Tibial artery (tissue), 4 donors: ENCODE data around the gene TXNIP.

Experiments used
- DNase-seq, 2 donors: peaks; one replicate each; pipeline ENCODE4 v3.0.0-alpha.2; 2019
- H3K27ac ChIP-seq, 2 donors: fragments of 200-600 bp; sonication (generic) in 1 of 2; 1 replicate in 1 of 2; 2 replicates in 1 of 2; pipeline ENCODE4 v1.5.1; 2018 to 2019; ENCODE audit warnings: mild to moderate bottlenecking in 1 of 2
- H3K27me3 ChIP-seq, 2 donors: fragments of 200-600 bp; sonication (generic) in 1 of 2; one replicate each; pipeline versions ENCODE4 v1.5.1 to v1.6.0; 2016 to 2019
- H3K36me3 ChIP-seq, 3 donors: fragments of 200-600 bp; sonication (generic) in 2 of 3; one replicate each; pipeline ENCODE4 v1.5.1; 2016 to 2019; ENCODE audit warnings: mild to moderate bottlenecking in 2 of 3
- H3K4me1 ChIP-seq, 4 donors: fragments of 200-600 bp; sonication (generic) in 2 of 4; 1 replicate in 3 of 4; 2 replicates in 1 of 4; pipeline ENCODE4 v1.5.1; 2016 to 2019
- H3K4me3 ChIP-seq, 2 donors: fragments of 200-600 bp; sonication (generic) in 1 of 2; 1 replicate in 1 of 2; 2 replicates in 1 of 2; pipeline ENCODE4 v1.5.1; 2018 to 2019; ENCODE audit warnings: mild to moderate bottlenecking in 2 of 2
- H3K9me3 ChIP-seq, 3 donors: fragments of 200-600 bp; sonication (generic) in 1 of 3; one replicate each; pipeline ENCODE4 v1.5.1; 2016 to 2019
- CTCF ChIP-seq, 2 experiments: fragments of 200-600 bp in 1 of 2; fragments of 450-650 bp in 1 of 2; IDR thresholded peaks; one replicate each; pipeline ENCODE4 v1.5.1; 2017 to 2019; ENCODE audit warnings: antibody characterized with exemption in 2 of 2, mild to moderate bottlenecking in 1 of 2, moderate library complexity in 1 of 2
- intact Hi-C: fragments of 100-400 bp; cut with DNase I; formaldehyde crosslinking; loops from one replicate; pipeline ENCODE4 v1.15.0; 2023; ENCODE audit warnings: low total_unique reads

The TXNIP gene

DNA sequence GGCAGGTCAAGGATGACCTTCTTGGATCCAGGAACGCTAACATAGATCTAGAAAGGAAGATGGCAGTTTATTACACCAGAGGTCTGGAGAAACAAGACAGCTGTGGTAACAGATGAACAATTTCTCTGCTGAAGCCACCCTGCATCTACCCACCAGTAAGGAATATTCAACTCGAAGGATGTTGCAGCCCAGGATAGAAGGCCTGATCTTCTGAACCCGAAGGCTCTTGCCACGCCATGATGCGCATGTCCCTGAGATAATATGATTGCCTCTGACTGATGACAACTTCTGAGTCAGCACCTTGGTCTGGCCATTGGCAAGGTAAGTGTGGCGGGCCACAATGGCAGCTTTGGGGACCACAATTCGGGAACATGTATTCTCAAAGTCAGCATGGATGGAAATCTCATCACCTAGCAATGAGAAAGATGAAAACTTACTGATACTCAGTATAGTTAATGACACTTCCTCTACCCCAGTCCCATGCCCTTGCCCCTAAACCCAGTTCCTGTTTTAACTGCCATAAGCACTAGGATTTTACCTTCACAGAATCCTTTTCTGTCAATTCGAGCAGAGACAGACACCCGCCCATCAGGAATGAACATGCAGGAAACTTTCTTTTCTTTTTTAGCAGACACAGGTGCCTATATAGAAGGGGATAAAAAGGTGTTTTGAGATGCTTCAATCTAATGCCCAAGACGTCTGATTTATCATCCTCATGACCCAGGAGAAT is 1.8 kb downstream of the TXNIP start:
- Histone ChIP-seq H3K27me3 (no peaks in the 10 kb centered on the region), H3K9me3 (no peaks in the 10 kb centered on the region), H3K27ac (peak overlapping the region; percentile 85 to 90), H3K36me3 (peaks cover 31 to 38% (median 36%) of the 10 kb centered on the region in 3 donors), H3K4me1 (peaks cover 0 to 59% (median 44%) of the 10 kb centered on the region in 4 donors), H3K4me3 (peak overlapping the region; percentile 68 to 77)
- DNase-seq: peak; percentile 15 to 67
- no peak for TF ChIP-seq CTCF (IDR thresholded peaks at IDR 0.05)
- intact Hi-C loops: no loop called here

DNA sequence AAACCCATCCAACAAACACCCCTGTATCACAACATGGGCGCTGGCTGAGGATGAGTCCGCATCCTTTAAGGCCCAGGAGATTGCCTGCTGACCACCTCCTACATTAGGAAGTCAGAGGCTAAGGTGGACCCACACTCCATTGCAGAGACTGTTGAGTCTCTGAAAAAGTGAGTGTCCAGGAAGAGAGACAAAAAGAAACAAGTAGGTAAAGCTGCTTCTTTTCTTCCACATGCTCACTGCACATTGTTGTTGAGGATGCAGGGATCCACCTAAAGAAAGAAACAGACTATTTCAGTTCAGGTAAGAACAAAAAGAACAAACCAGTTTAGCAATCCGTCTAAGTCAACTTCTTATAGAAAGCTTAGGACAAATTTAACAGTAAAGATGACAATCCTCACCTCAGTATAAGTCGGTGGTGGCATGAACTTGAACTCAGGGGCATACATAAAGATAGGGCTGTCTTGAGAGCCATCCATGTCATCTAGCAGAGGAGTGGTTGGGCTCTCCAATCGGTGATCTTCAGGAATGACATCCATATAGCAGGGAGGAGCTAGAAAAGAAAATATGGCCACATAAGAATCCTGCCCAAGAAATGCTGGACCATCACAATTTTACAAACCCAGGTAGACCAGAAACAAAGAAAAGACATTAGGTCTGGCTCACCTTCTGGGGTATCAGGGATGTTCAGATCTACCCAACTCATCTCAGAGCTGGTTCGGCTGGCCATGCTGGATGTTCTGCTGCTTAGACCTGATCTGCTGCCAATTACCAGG is 2.6 kb downstream of the TXNIP start:
- peak overlapping the region; percentile 85 to 90 for H3K27ac ChIP-seq
- no peaks in the 10 kb centered on the region for H3K27me3 ChIP-seq
- H3K36me3 ChIP-seq: peaks cover 31 to 38% (median 36%) of the 10 kb centered on the region in 3 donors
- peaks cover 0 to 52% (median 36%) of the 10 kb centered on the region in 4 donors for H3K4me1 ChIP-seq
- no peaks in the 10 kb centered on the region for H3K9me3 ChIP-seq
- DNase-seq: peak in 1 of 2 donors; percentile 46
- H3K4me3 ChIP-seq: peak overlapping the region; percentile 68 to 77
- intact Hi-C loops: no loop called here
- no peak for TF ChIP-seq CTCF (IDR thresholded peaks at IDR 0.05)

- TF ChIP-seq CTCF (IDR thresholded peaks at IDR 0.05): no peak
- H3K27ac ChIP-seq: peak overlapping the region; percentile 85 to 90
- no peak for DNase-seq
- intact Hi-C loops: no loop called here
- H3K9me3 ChIP-seq: no peaks in the 10 kb centered on the region
- H3K4me3 ChIP-seq: peak overlapping the region; percentile 68 to 77
- H3K4me1 ChIP-seq: peaks cover 0 to 44% (median 30%) of the 10 kb centered on the region in 4 donors
- H3K27me3 ChIP-seq: no peaks in the 10 kb centered on the region
- H3K36me3 ChIP-seq: peaks cover 31 to 38% (median 36%) of the 10 kb centered on the region in 3 donors
Measured at GRCh38 chr1:145992958-145993617, 3.3 kb downstream of the TXNIP start.

- Histone ChIP-seq H3K27me3 (no peaks in the 10 kb centered on the region), H3K4me1 (peaks cover 0 to 39% (median 27%) of the 10 kb centered on the region in 4 donors), H3K9me3 (no peaks in the 10 kb centered on the region), H3K36me3 (peaks cover 31 to 38% (median 36%) of the 10 kb centered on the region in 3 donors), H3K27ac (peak overlapping the region; percentile 85 to 90), H3K4me3 (peak overlapping the region; percentile 68 to 77)
- TF ChIP-seq CTCF (IDR thresholded peaks at IDR 0.05): no peak
- DNase-seq: peak; percentile 20 to 41
- intact Hi-C loops: no loop called here
Measured at GRCh38 chr1:145992502-145992936, 3.9 kb downstream of the TXNIP start.

GRCh38 chr1:145991735-145992412 is 4.5 kb downstream of the TXNIP start:
- H3K4me1 ChIP-seq: peaks cover 0 to 32% (median 21%) of the 10 kb centered on the region in 4 donors
- peaks cover 31 to 38% (median 36%) of the 10 kb centered on the region in 3 donors for H3K36me3 ChIP-seq
- peak overlapping the region; percentile 68 to 77 for H3K4me3 ChIP-seq
- no peaks in the 10 kb centered on the region for H3K27me3 ChIP-seq
- intact Hi-C loops: no loop called here
- H3K9me3 ChIP-seq: no peaks in the 10 kb centered on the region
- TF ChIP-seq CTCF (IDR thresholded peaks at IDR 0.05): no peak
- peak overlapping the region; percentile 85 to 90 for H3K27ac ChIP-seq
- DNase-seq: no peak
